NCI-H1436 (cell line): Measurements from ENCODE around the gene ANO5.

Experiments
- DNase-seq: peaks from one replicate; lab custom pipeline; 2025; lab: John Stamatoyannopoulos, UW

The ANO5 gene

GRCh38 chr11:22192642-22193347 is at the start of gene ANO5:
TSS of gene ANO5 (plus strand) at chr11:22193085. CDS start at chr11:22193493, 408 bp downstream.
- DNase-seq, result no peak

- no peak for DNase-seq
Observed at GRCh38 chr11:22151649-22152197, 41.2 kb upstream of the ANO5 start.

- no peak for DNase-seq
Observed at GRCh38 chr11:22157531-22157930, 35.4 kb upstream of the ANO5 start.

GRCh38 chr11:22161489-22161888 is 31.4 kb upstream of the ANO5 start:
- DNase-seq, result no peak

- DNase-seq, result no peak
Observed at GRCh38 chr11:22162756-22163155, 30.1 kb upstream of the ANO5 start.

GRCh38 chr11:22163394-22163797 is 29.5 kb upstream of the ANO5 start:
- no peak for DNase-seq

- no peak for DNase-seq
Observed at GRCh38 chr11:22165087-22165486, 27.8 kb upstream of the ANO5 start.

GRCh38 chr11:22165759-22166513 is 26.9 kb upstream of the ANO5 start:
- no peak for DNase-seq

GRCh38 chr11:22169833-22170232 is 23.1 kb upstream of the ANO5 start:
- DNase-seq, result no peak

- DNase-seq, result no peak
Observed at GRCh38 chr11:22173532-22173931, 19.4 kb upstream of the ANO5 start.

- no peak for DNase-seq
Observed at GRCh38 chr11:22177186-22177585, 15.7 kb upstream of the ANO5 start.

GRCh38 chr11:22179626-22180025 is 13.3 kb upstream of the ANO5 start:
- DNase-seq, result no peak

GRCh38 chr11:22180131-22180530 is 12.8 kb upstream of the ANO5 start:
- DNase-seq, result no peak

GRCh38 chr11:22189660-22190059 is 3.2 kb upstream of the ANO5 start:
- no peak for DNase-seq

- no peak for DNase-seq
Observed at GRCh38 chr11:22190827-22191463, 1.9 kb upstream of the ANO5 start.

GRCh38 chr11:22192289-22192641 is 620 bp upstream of the ANO5 start:
- no peak for DNase-seq

GRCh38 chr11:22193348-22194051 is 615 bp downstream of the ANO5 start:
- DNase-seq, result no peak

- no peak for DNase-seq
Observed at GRCh38 chr11:22194306-22194705, 1.4 kb downstream of the ANO5 start.

- DNase-seq, result no peak
Observed at GRCh38 chr11:22194907-22195306, 2.0 kb downstream of the ANO5 start.

GRCh38 chr11:22197139-22198005 is 4.5 kb downstream of the ANO5 start:
- DNase-seq, result no peak

GRCh38 chr11:22199243-22199642 is 6.4 kb downstream of the ANO5 start:
- no peak for DNase-seq
